Measurements from ENCODE around the gene BCL2A1.
"Not testable (repeated sequence)": the region's sequence is repeated elsewhere in the genome, so short reads cannot be mapped to it uniquely, and the experiment has no call there.

The BCL2A1 gene

DNA sequence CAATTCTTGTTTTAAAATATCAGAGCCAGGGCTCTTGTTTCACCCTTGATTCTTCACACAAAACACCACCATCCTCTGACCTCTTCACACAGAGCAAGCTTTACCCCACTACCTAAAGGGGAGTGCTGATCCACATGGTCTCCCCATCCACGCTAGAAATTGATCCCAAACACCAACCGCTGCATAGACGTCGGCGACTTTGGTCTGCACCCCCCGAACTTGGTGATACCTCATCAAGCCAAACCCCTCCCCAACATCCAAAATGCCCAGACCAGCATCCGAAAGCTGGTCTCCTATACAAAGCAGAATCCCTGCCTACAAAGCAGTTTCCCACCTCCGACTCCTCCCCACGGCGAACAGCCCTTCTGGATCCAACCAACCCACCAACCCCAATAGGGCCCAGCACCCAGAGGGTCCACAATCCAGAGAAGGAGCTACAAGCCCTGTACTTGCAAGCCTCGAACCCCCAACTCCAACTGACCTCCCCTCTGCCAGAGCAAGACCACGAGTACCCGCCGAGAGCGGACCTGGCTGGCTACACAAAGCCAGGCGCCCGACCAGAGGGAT lies 48.4 kb downstream of the BCL2A1 start:
- no peak for DNase-seq

DNA sequence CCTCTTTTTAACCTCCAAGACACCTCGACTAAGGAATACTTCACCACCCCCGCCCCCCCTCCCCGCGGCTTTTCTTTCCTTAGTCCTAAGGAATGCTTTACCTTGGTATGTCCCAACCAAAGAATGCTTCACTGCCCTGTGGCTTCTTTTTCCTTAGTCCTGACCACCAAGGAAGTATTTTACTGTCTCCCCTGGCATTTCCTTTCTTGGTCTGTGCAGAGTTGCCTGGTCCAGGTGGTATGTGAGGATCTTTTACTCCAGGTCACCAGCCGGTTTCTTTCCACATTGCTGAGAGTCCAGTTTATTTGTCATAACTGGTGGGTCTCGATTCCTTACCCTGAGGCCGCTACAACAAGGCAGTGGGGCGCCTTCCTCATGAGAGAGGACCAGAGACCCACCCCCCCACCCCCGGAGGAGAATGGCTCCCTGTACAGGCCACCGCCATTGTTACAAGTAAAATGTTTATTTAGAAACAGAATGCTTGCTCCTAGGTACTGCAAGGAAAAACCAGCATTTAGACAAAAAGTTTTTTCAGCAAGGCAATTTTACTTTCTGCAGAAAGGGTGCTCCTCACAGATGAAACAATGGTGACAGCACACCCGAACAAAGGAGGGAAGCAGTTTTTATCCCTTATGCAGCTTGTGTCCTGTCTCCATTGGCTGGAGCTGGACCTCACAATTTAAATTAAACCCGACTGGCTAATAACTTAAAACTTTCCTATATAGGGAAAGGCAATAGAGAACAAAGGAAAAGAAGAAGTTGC lies 51.1 kb downstream of the BCL2A1 start:
- DNase-seq = no peak

DNA sequence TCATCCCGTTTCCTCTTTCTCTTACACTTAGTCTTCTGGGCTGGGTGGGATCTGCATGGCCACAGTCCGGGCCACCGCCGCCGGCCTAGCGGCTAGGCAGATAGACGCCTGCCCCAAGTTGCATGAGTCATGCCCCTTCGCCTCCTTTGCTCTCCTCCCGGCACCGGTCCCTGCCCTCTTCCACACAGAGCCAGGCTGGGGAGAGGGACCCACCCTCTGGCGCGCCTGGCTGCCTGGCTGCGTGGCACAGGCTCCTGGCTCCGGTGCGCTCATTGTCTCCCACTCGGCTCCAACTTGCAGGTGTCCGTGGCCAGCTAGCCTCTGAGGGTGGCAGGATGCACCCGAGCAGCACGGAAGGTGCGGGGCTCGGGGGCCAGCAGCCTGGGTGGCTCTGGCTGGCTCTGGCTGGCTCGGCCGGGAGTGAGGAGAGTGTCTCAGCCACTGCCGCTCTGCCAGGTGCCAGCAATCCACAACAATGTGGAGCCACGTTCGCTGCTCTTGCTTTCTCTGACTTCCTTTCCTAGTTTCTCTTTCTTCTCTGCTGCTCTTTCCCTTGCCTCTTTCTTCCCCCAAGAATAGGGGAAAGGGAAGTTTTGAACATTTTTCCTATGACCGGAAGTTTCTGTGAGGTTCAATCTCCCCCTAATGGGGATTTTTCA lies 51.8 kb downstream of the BCL2A1 start:
- no peak for DNase-seq

DNA sequence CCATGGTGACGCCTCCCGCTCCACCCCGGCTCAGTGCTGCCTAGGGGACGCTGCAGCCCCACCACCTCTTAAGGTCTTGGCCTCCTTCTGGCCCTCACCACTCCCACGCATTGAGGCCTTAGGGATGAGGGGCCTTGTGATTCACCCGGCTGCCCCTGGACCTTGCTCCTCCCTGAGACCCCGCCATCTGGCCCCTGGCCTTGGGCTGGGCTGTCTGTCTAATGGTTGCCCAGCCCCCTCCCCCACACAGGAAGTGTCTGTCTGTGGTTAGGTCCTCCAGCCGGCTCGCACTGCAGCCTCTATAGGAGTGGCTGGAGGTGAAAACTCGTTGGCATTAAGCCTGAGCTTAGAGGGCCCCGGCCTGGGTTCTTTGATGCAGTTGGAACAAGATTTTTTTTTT lies 52.7 kb downstream of the BCL2A1 start:
- DNase-seq = no peak

DNA sequence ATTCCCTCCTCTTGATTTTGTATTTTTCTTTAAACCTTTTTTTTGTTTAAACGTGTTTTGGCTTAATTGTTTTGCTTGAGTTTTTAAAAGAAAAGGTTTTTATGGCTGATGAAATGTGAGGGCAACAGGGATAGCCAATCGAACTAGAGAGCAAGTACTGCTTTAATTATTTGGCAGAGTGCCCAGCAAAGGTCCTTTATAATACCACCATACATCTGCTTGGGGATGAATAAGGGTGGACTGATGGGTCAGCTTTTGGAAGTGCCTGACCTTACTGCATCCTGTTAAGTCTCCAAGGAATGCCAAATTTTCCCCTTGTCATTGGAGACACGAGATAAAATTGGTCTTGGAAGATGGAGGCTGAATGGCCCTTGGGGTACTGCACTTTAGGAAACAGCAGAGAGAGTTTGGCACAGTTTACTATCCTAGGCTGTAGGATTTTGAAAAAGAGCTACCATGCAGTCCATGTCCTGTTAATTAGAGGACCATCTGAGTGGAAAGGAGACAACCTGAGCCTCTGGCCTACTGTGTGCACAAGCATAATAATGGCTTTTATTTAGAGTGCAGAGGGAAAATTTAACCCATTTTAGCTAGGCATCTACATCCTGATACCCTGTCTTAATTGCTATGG lies 54.4 kb downstream of the BCL2A1 start:
- no peak for DNase-seq

DNA sequence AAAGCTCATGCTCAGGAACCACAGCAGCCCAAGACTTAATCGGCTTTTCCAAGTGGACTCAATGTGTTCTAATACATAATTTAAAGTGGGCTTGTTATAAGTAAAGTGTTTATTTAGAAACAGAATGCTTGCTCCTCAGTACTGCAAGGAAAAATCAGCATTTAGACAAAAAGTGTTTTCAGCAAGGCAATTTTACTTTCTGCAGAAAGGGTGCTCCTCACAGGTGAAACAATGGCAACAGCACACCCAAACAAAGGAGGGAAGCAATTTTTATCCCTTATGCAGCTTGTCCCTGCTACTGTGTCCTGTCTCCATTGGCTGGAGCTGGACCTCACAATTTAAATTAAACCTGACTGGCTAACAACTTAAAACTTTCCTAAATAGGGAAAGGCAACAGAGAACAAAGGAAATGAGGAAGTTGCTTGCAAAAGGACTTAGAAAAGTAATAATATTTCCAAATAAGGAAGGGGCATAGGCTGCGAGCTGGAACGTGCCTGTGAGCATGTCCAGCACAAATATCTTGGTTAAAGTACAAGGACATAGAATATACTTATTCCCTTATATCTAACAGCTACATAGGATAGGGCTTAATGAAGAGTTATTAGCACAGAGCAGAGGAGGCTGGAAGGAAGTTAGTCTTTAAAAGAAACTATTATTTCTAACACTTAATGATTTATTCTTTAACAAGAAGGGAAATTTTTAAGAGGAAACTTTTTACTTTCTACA lies 55.1 kb downstream of the BCL2A1 start:
- DNase-seq = not testable (repeated sequence)

DNA sequence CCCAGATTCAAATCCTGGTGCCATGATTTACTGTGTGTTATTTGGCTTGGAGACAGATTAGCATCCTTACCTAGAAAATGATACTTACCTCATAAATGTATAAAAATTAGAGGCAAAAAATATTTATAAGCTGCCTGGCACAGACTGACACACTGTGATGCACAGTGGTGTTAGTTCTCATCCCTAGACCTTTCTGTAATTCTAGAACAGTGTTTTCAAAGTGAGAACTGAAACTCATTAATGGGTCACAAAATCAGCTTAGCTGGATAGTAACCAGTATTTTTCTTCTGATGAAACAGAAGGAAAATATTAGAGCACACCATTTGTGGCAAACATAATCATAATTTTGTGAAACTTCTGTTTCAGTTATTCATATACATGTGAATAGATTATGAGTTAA lies 56.3 kb downstream of the BCL2A1 start:
- no peak for DNase-seq

All from hippocampal formation (tissue), 2 donors.